ENCODE data around the gene BRIP1. TPM values are rescaled to one million over a fixed set of nuclear protein-coding genes. Genes with fewer than 3 reads are reported as not detected.

Gene BRIP1
- total and polyA plus RNA-seq, 4 donors = 0.13 to 1.4 (median 0.44) TPM

DNA sequence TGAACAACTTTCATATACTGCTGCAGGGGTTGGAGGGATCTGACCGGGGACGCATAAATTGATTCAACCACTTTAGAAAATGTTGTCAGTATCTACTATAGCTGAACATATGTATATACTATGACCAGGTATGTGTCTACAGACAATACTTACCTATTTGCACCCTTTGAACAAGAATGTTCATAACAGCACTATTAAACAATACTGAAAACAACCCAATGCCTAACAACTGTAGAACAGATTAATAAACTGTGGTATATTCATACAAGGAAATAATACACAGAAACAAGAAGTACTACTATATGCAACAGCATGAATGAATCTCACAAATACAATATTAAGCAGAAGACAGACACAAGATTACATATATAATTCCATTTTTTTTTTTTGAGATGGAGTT, 10.5 kb downstream of the BRIP1 start:
- Histone ChIP-seq H3K4me1 (ENCODE audit: control insufficient read depth in 1 of 2, insufficient read depth in 2 of 2, low read length in 2 of 2) (no peaks in the 10 kb centered on the region), H3K4me3 (ENCODE audit: low read length in 2 of 2) (no peak overlapping the region), H3K27me3 (ENCODE audit: control insufficient read depth in 1 of 2, insufficient read depth in 2 of 2, low read length in 1 of 2) (no peaks in the 10 kb centered on the region), H3K27ac (ENCODE audit: low read depth in 1 of 2, low read length in 2 of 2) (no peak overlapping the region), H3K36me3 (ENCODE audit: control insufficient read depth in 1 of 2, insufficient read depth in 2 of 2, low read length in 1 of 2) (no peaks in the 10 kb centered on the region), H3K9me3 (ENCODE audit: control insufficient read depth, low read length) (no peaks in the 10 kb centered on the region)
- 97 to 99% methylated on average over 2 of the region's 2 CpGs for WGBS, 2 donors
- DNase-seq (no peak), ATAC-seq (ENCODE audit: low FRiP score) (no peak)
- intact Hi-C loops (cut with DNase I) = no loop called here

DNA sequence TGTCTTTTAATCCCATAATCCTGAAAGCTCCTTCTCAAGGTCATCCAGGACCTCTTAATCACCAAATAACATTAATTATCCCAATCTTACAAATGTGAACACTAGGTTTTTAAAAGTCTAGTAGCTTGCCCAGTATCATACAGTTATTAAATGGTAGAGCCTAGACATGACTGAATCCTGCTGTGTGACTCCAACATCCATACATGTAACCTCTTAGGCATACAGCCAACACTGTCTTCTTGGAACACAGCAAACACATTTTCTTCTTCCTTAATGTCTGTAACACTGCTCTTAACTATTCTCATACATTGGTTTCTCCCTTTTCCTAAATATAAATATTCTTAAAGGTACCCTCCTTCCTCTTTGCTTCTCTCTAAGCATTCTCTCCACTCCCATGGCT, 13.7 kb downstream of the BRIP1 start:
- no peaks in the 10 kb centered on the region for H3K9me3 ChIP-seq (ENCODE audit: control insufficient read depth, low read length)
- H3K27ac ChIP-seq (ENCODE audit: low read depth in 1 of 2, low read length in 2 of 2) = no peak overlapping the region
- H3K4me3 ChIP-seq (ENCODE audit: low read length in 2 of 2) = no peak overlapping the region
- no peaks in the 10 kb centered on the region for H3K27me3 ChIP-seq (ENCODE audit: control insufficient read depth in 1 of 2, insufficient read depth in 2 of 2, low read length in 1 of 2)
- H3K36me3 ChIP-seq (ENCODE audit: control insufficient read depth in 1 of 2, insufficient read depth in 2 of 2, low read length in 1 of 2) = no peaks in the 10 kb centered on the region
- no peaks in the 10 kb centered on the region for H3K4me1 ChIP-seq (ENCODE audit: control insufficient read depth in 1 of 2, insufficient read depth in 2 of 2, low read length in 2 of 2)
- ATAC-seq (ENCODE audit: low FRiP score) (no peak), DNase-seq (no peak)
- intact Hi-C loops (cut with DNase I) = no loop called here

DNA sequence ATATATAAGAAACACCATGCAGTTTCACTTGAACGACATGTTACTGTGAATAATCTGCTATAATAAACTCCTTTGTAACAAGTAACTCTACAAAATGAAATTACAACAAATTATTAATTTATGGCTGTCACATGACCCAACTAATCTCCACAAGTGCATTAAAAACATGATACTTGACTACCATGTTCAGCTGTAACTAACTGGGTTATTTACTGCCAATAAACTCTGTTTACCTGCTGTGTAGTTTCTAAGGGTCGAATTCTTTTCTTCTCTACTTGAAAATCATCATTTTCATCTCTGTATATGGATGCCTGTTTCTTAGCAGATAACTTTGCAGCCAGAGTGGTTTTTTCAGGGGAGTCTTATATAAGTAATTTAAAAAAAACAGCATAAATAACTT, 14.4 kb downstream of the BRIP1 start:
- intact Hi-C loops (cut with DNase I) = no loop called here
- 66 to 67% methylated on average over 2 of the region's 2 CpGs for WGBS, 2 donors
- Histone ChIP-seq H3K9me3 (ENCODE audit: control insufficient read depth, low read length) (no peaks in the 10 kb centered on the region), H3K27ac (ENCODE audit: low read depth in 1 of 2, low read length in 2 of 2) (no peak overlapping the region), H3K36me3 (ENCODE audit: control insufficient read depth in 1 of 2, insufficient read depth in 2 of 2, low read length in 1 of 2) (no peaks in the 10 kb centered on the region), H3K4me1 (ENCODE audit: control insufficient read depth in 1 of 2, insufficient read depth in 2 of 2, low read length in 2 of 2) (no peaks in the 10 kb centered on the region), H3K4me3 (ENCODE audit: low read length in 2 of 2) (no peak overlapping the region), H3K27me3 (ENCODE audit: control insufficient read depth in 1 of 2, insufficient read depth in 2 of 2, low read length in 1 of 2) (no peaks in the 10 kb centered on the region)
- no peak for DNase-seq
- no peak for ATAC-seq (ENCODE audit: low FRiP score)

DNA sequence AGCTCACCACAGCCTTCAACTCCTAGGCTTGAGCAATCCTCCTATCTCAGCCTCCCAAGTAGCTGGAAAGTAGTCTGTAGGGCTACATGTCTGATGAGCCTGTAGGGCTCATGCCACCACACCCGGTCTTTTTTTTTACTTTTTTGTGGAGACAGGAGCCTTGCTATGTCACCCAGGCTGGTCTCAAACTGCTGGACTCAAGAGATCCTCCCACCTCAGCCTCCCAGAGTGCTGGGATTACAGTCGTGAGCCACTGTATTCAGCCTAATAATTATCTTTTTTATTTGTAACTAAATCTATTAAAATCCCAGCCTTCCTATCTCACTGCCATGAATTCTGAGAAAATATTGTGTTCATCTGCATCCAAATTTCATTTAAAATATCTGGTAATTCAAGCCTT, 15.1 kb downstream of the BRIP1 start:
- intact Hi-C loops (cut with DNase I) = no loop called here

DNA sequence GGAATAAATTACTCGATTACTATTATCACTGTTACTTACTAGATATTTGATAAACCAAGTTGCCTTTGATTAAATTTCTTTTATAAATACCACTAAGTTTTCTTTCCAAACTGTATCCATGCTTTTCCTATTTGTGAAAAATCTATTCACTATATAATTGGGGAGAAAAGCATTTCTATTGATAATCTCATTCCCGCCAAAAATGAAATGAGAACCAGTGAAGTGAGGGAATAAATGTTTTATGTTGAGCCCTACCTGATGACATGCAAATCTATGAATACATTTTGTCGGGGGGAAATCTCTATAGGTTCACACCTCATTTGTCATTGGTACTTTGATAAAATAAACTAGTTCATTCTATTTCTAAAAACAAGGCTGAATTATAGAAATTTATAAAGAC, 15.7 kb downstream of the BRIP1 start:
- WGBS, 2 donors = 91% methylated on average over 3 of the region's 3 CpGs
- Histone ChIP-seq H3K4me3 (ENCODE audit: low read length in 2 of 2) (no peak overlapping the region), H3K4me1 (ENCODE audit: control insufficient read depth in 1 of 2, insufficient read depth in 2 of 2, low read length in 2 of 2) (no peaks in the 10 kb centered on the region), H3K27me3 (ENCODE audit: control insufficient read depth in 1 of 2, insufficient read depth in 2 of 2, low read length in 1 of 2) (no peaks in the 10 kb centered on the region), H3K36me3 (ENCODE audit: control insufficient read depth in 1 of 2, insufficient read depth in 2 of 2, low read length in 1 of 2) (no peaks in the 10 kb centered on the region), H3K27ac (ENCODE audit: low read depth in 1 of 2, low read length in 2 of 2) (no peak overlapping the region), H3K9me3 (ENCODE audit: control insufficient read depth, low read length) (no peaks in the 10 kb centered on the region)
- ATAC-seq (ENCODE audit: low FRiP score) = no peak
- DNase-seq = no peak
- intact Hi-C loops (cut with DNase I) = no loop called here

More for the DNA sequence above, 15.1 kb downstream of the BRIP1 start:
- Histone ChIP-seq H3K27me3 (ENCODE audit: control insufficient read depth in 1 of 2, insufficient read depth in 2 of 2, low read length in 1 of 2) (no peaks in the 10 kb centered on the region), H3K4me3 (ENCODE audit: low read length in 2 of 2) (no peak overlapping the region), H3K9me3 (ENCODE audit: control insufficient read depth, low read length) (no peaks in the 10 kb centered on the region), H3K36me3 (ENCODE audit: control insufficient read depth in 1 of 2, insufficient read depth in 2 of 2, low read length in 1 of 2) (no peaks in the 10 kb centered on the region), H3K4me1 (ENCODE audit: control insufficient read depth in 1 of 2, insufficient read depth in 2 of 2, low read length in 2 of 2) (no peaks in the 10 kb centered on the region), H3K27ac (ENCODE audit: low read depth in 1 of 2, low read length in 2 of 2) (no peak overlapping the region)
- ATAC-seq (ENCODE audit: low FRiP score) (no peak), DNase-seq (no peak)
- 87 to 92% methylated on average over 2 of the region's 2 CpGs for WGBS, 2 donors

DNA sequence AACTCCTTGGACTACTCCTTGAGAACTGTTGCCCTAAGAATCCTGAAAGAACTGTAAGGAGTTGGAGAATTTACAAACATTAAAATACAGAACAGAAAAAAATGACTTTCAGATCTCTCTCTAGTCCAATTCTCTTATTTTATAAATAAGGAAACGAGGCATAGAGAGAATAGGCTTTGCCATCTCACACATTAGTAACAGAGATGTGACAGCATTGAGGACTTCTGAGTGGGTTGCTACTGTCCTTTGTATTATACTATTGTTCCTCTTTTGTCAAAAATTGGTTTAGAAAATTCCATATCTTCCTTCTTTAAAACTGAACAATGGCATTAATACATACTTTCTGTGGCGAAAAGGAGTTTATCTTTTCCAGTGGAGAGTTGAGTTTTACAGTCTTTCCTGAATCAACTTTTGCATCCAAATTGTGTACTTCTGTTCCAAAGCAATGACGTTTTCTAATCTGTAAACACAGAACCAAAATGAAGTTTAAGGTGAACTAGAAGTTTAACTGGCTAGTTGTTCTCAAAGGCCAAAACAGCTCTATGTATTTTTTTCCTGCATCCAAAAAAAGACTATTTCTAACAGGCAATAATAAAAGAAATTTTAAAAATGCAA, 16.5 kb downstream of the BRIP1 start:
- Histone ChIP-seq H3K4me1 (ENCODE audit: control insufficient read depth in 1 of 2, insufficient read depth in 2 of 2, low read length in 2 of 2) (no peaks in the 10 kb centered on the region), H3K4me3 (ENCODE audit: low read length in 2 of 2) (no peak overlapping the region), H3K9me3 (ENCODE audit: control insufficient read depth, low read length) (no peaks in the 10 kb centered on the region), H3K27me3 (ENCODE audit: control insufficient read depth in 1 of 2, insufficient read depth in 2 of 2, low read length in 1 of 2) (no peaks in the 10 kb centered on the region), H3K36me3 (ENCODE audit: control insufficient read depth in 1 of 2, insufficient read depth in 2 of 2, low read length in 1 of 2) (no peaks in the 10 kb centered on the region), H3K27ac (ENCODE audit: low read depth in 1 of 2, low read length in 2 of 2) (no peak overlapping the region)
- ATAC-seq (ENCODE audit: low FRiP score) = no peak
- 89 to 94% methylated on average over 3 of the region's 3 CpGs for WGBS, 2 donors
- no peak for DNase-seq
- intact Hi-C loops (cut with DNase I) = no loop called here

DNA sequence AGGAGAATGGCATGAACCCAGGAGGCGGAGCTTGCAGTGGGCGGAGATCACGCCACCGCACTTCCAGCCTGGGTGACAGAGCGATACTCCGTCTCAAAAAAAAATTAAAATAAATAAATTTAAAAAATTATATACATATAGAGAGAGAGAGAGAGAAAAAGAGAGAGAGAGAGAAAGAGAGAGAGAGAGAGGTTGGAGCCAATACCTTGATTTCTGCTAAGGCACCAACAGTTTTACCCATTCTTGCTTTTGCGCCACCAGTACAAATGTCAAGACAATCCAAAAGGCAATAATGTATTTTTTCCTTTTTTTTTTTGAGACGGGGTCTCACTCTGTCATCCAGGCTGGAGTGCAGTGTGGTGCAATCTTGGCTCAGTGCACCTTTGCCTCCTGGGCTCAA, 17.2 kb downstream of the BRIP1 start:
- ATAC-seq (ENCODE audit: low FRiP score) (no peak), DNase-seq (no peak)
- intact Hi-C loops (cut with DNase I) = no loop called here
- Histone ChIP-seq H3K4me1 (ENCODE audit: control insufficient read depth in 1 of 2, insufficient read depth in 2 of 2, low read length in 2 of 2) (no peaks in the 10 kb centered on the region), H3K27me3 (ENCODE audit: control insufficient read depth in 1 of 2, insufficient read depth in 2 of 2, low read length in 1 of 2) (no peaks in the 10 kb centered on the region), H3K9me3 (ENCODE audit: control insufficient read depth, low read length) (no peaks in the 10 kb centered on the region), H3K27ac (ENCODE audit: low read depth in 1 of 2, low read length in 2 of 2) (no peak overlapping the region), H3K4me3 (ENCODE audit: low read length in 2 of 2) (no peak overlapping the region), H3K36me3 (ENCODE audit: control insufficient read depth in 1 of 2, insufficient read depth in 2 of 2, low read length in 1 of 2) (no peaks in the 10 kb centered on the region)
- WGBS, 2 donors = 98 to 99% methylated on average over 8 of the region's 8 CpGs

DNA sequence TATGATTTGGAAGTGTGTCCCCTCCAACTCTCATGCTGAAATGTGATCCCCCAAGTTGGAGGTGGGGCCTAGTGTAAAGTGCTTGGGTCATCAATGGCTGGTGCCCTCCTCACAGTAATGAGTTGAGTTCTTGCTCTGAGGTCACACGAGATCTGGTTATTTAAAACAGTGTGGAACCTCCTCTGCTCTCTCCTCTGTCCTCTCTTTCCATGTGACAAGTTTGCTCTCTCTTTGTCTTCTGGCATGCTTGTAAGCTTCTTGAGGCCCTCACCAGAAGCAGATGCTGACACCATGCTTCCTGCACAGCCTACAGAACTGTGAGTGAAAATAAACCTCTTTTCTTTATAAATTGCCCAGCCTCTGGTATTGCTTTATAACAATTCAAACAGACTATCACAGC, 19.9 kb downstream of the BRIP1 start:
- DNase-seq (no peak), ATAC-seq (ENCODE audit: low FRiP score) (no peak)
- Histone ChIP-seq H3K27ac (ENCODE audit: low read depth in 1 of 2, low read length in 2 of 2) (no peak overlapping the region), H3K9me3 (ENCODE audit: control insufficient read depth, low read length) (no peaks in the 10 kb centered on the region), H3K4me1 (ENCODE audit: control insufficient read depth in 1 of 2, insufficient read depth in 2 of 2, low read length in 2 of 2) (no peaks in the 10 kb centered on the region), H3K27me3 (ENCODE audit: control insufficient read depth in 1 of 2, insufficient read depth in 2 of 2, low read length in 1 of 2) (no peaks in the 10 kb centered on the region), H3K4me3 (ENCODE audit: low read length in 2 of 2) (no peak overlapping the region), H3K36me3 (ENCODE audit: control insufficient read depth in 1 of 2, insufficient read depth in 2 of 2, low read length in 1 of 2) (no peaks in the 10 kb centered on the region)
- 79 to 87% methylated on average over 1 of the region's 1 CpG for WGBS, 2 donors
- intact Hi-C loops (cut with DNase I) = no loop called here

DNA sequence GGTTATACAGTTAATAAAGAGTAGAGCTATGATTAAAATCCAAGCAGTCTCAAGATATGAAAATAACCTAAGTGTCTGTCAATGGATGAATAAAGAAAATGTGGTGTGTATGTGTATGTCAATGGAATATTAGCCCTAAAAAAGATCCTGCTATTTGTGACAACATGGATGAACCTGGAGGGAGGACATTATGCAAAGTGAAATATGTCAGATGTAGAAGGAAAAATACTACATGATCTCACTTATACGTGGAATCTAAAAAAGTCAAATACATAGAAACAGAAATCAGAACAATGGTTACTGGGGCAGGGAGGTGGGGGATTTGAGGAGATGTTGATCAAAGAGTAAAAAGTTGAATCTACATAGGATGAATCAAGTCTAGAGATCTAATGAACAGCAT, 20.4 kb downstream of the BRIP1 start:
- no peak for DNase-seq
- H3K27ac ChIP-seq (ENCODE audit: low read depth in 1 of 2, low read length in 2 of 2) = no peak overlapping the region
- H3K4me1 ChIP-seq (ENCODE audit: control insufficient read depth in 1 of 2, insufficient read depth in 2 of 2, low read length in 2 of 2) = no peaks in the 10 kb centered on the region
- intact Hi-C loops (cut with DNase I) = no loop called here
- H3K4me3 ChIP-seq (ENCODE audit: low read length in 2 of 2) = no peak overlapping the region
- H3K27me3 ChIP-seq (ENCODE audit: control insufficient read depth in 1 of 2, insufficient read depth in 2 of 2, low read length in 1 of 2) = no peaks in the 10 kb centered on the region
- H3K36me3 ChIP-seq (ENCODE audit: control insufficient read depth in 1 of 2, insufficient read depth in 2 of 2, low read length in 1 of 2) = no peaks in the 10 kb centered on the region
- no peaks in the 10 kb centered on the region for H3K9me3 ChIP-seq (ENCODE audit: control insufficient read depth, low read length)
- WGBS, 2 donors = 78 to 89% methylated on average over 1 of the region's 1 CpG
- ATAC-seq (ENCODE audit: low FRiP score) = no peak

Data from aorta (tissue), 5 donors.